ENCODE data around the gene GSK3B. TPM values are rescaled to one million over a fixed set of nuclear protein-coding genes. Genes with fewer than 3 reads are reported as not detected.
A peak's percentile ranks its signal among the peaks of the same experiment; 100 is the strongest.

GSK3B gene
- 10 to 100 TPM; 26.3 to 43.0 (median 31.8) TPM for total RNA-seq

DNA sequence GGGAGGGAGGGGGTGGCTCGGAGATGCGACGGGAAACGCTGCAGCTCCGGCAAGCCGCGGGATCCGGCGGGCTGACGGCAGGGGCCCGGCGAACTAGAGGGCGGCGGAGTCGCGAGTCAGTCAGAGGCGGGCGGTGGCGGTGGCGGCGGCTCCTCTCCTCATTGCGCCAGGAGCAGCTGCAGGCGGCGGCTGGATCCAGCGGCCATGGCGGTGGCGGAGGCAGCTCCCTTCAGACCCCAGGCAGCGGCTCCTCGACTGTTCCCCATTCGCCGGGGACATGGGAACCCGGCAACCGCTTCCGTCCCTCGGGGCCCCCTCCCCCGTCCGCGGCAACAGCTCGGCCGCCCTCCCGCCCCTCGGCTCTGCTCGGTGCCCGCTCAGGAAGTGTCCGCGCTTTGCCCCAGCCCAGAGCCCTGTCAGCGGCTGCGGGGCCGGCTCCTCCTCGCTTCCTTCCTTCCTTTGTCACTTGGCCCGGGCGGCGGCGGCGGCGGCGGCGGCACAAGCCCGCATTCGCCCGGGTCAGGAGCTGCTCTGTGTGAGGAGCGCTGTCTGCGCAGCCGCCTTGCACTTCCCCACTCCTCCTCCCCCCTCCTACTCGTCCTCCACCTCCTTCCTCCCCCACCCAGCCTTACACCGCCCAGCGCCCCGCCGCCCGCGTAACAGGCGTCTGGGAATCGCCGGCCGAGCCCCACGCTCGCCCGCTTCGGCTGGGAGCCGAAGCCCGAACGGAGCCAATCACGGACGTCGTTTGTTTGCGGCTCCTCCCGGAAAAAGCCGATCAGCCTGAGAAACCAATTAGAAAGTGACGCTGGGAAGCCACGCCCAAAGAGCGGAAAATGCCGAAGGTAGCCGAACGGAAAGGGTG, at the start of gene GSK3B:
Gene GSK3B (minus strand): TSS at position 537 of the 865 bp plus-strand sequence. CDS start 1,013 bp downstream, outside the sequence.
- DNase-seq (ENCODE audit: low spot score) = peak; percentile 40
- TF ChIP-seq, protein P1, sequence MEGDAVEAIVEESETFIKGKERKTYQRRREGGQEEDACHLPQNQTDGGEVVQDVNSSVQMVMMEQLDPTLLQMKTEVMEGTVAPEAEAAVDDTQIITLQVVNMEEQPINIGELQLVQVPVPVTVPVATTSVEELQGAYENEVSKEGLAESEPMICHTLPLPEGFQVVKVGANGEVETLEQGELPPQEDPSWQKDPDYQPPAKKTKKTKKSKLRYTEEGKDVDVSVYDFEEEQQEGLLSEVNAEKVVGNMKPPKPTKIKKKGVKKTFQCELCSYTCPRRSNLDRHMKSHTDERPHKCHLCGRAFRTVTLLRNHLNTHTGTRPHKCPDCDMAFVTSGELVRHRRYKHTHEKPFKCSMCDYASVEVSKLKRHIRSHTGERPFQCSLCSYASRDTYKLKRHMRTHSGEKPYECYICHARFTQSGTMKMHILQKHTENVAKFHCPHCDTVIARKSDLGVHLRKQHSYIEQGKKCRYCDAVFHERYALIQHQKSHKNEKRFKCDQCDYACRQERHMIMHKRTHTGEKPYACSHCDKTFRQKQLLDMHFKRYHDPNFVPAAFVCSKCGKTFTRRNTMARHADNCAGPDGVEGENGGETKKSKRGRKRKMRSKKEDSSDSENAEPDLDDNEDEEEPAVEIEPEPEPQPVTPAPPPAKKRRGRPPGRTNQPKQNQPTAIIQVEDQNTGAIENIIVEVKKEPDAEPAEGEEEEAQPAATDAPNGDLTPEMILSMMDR (IDR thresholded peaks at IDR 0.05) = no peak
- peak; percentile 88 for ATAC-seq (ENCODE audit: low FRiP score)

DNA sequence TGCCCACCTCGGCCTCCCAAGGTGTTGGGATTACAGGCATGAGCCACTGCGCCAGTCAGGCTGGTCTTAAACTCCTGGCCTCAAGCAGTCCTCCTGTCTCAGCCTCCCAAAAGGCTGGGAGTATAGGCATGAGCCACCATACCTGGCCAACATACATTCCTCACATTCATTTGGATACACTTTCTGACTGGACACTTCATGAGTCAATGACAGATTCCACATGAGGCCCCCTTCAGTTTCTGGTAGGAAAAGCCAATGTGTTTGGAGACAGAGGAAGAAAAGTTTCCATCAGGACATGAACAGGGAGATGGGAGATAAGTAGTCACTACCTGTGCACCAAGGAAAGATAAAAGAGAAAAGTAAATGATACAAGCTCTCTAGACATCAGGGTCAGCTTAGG, 49.4 kb upstream of the GSK3B start:
- DNase-seq (ENCODE audit: low spot score) (no peak), ATAC-seq (ENCODE audit: low FRiP score) (no peak)
- TF ChIP-seq, protein P1 (IDR thresholded peaks at IDR 0.05) = no peak

DNA sequence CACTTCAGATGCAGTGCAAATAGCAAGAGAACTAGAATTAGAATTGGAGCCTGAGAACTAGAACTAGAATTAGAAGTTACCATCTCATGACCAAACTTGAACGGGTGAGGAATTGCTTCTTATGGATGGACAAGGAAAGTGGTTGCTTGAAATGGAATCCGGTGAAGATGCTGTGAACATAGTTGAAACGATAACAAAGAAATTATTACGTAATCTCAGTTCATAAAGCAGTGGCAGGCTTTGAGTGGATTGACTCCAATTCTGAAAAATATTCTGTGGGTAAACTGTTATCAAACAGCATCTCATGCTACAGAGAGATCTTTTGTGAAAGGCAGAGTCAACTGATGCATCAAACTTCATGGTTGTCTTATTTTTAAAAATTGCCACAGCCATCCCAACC, 48.0 kb upstream of the GSK3B start:
- TF ChIP-seq, protein P1 (IDR thresholded peaks at IDR 0.05) = no peak
- no peak for DNase-seq (ENCODE audit: low spot score)
- no peak for ATAC-seq (ENCODE audit: low FRiP score)

DNA sequence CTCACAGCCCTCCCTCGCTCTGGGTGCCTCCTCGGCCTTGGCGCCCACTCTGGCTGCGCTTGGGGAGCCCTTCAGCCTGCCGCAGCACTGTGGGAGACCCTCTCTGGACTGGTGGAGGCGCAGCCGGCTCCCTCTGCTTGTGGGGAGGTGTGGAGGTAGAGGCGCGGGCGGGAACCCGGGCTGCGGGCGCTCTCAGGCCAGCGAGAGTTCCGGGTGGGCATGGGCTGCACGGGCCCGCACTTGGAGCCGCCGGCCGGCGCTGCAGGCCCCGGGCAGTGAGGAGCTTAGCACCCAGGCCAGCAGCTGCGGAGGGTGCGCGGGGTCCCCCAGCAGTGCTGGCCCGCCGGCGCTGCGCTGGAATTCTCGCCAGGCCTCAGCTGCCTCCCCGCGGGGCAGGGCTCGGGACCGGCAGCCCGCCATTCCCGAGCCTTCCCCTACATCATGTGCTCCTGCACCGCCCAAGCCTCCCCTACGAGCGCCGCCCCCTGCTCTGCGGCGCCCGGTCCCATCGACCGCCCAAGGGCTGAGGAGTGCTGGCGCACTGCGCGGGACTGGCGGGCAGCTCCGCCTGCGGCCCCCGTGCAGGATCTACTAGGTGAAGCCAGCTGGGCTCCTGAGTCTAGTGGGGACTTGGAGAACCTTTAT, 46.0 kb upstream of the GSK3B start:
- DNase-seq (ENCODE audit: low spot score) (no peak), ATAC-seq (ENCODE audit: low FRiP score) (no peak)
- TF ChIP-seq, protein P1 (IDR thresholded peaks at IDR 0.05) = no peak

DNA sequence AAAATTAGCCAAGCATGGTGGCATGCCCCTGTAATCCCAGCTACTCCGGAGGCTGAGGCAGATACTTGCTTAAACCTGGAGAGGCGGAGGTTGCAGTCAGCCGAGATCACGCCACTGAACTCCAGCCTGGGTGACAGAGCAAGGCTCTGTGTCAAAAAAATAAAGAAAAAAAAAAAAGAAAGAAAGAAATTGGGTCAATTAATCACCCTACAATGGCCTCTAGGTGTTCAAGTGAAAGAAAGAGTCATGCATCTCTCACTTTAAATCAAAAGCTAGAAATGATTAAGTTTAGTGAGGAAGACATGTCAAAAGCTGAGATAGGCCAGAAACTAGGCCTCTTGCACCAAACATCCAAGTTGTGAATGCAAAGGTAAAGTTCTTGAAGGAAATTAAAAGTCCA, 44.9 kb upstream of the GSK3B start:
- TF ChIP-seq, protein P1 (IDR thresholded peaks at IDR 0.05) = no peak
- DNase-seq (ENCODE audit: low spot score) = no peak
- ATAC-seq (ENCODE audit: low FRiP score) = no peak

DNA sequence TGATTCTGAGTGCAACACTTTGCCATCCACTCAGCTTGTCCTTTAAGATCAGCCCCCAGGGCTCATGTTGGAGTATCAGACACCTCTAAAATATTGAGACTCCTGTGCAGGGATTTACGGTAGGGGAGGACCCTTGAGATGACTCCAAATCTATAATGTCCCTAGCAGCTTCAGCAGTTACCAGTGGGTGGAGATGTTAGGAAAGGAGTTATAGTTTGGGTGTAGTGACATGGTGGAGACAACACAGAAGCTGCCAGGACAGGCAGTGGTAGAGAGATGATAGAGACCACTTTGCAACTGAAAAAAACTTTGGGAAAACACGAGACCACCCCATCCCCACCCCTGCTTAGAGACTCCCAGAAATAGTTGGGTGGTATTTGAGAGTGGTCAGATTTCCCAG, 43.3 kb upstream of the GSK3B start:
- ATAC-seq (ENCODE audit: low FRiP score) (no peak), DNase-seq (ENCODE audit: low spot score) (no peak)
- TF ChIP-seq, protein P1 (IDR thresholded peaks at IDR 0.05) = no peak
